HEK293 (cell line): Measurements from ENCODE around the gene UCKL1.
A peak's percentile ranks its signal among the peaks of the same experiment; 100 is the strongest.

Experiments
- CTCF ChIA-PET: fragments of 350-600 bp; formaldehyde crosslinking; extraction: SDS; loops from one replicate; lab custom pipeline; 2021; ENCODE audit warnings: antibody characterized with exemption; lab: Yijun Ruan, JAX
- POLR2A ChIA-PET: fragments of 300-600 bp; formaldehyde crosslinking; extraction: SDS; loops from one replicate; lab custom pipeline; 2020; ENCODE audit warnings: antibody characterized with exemption, inconsistent platforms; lab: Yijun Ruan, JAX
- H3K27ac ChIP-seq: fragments of 200-500 bp; sonication (Bioruptor generic); 2 replicates; pipeline ENCODE4 v1.5.1; 2014; ENCODE audit warnings: low read depth, low read length, control low read depth, inconsistent platforms; ENCODE audit errors: extremely low read depth
- H3K36me3 ChIP-seq, 2 experiments: fragments of 200-500 bp in 1 of 2; sonication (Bioruptor generic) in 1 of 2; 1 replicate in 1 of 2; 2 replicates in 1 of 2; pipeline ENCODE4 v1.5.1; 2014 to 2017; ENCODE audit warnings: inconsistent platforms in 2 of 2, low read length in 2 of 2; ENCODE audit not compliant: control insufficient read depth in 2 of 2, insufficient read depth in 1 of 2
- H3K4me1 ChIP-seq: fragments of 200-500 bp; sonication (Bioruptor generic); 2 replicates; pipeline ENCODE4 v1.5.1; 2014; ENCODE audit warnings: mild to moderate bottlenecking, low read length, inconsistent platforms; ENCODE audit not compliant: control insufficient read depth, insufficient read depth
- H3K4me3 ChIP-seq: 2 replicates; pipeline ENCODE4 v1.5.1; 2011; ENCODE audit warnings: low read depth, mild to moderate bottlenecking, control low read depth, low read length, moderate library complexity
- H3K9me3 ChIP-seq: fragments of 200-500 bp; sonication (Bioruptor generic); 2 replicates; pipeline ENCODE4 v1.5.1; 2014; ENCODE audit warnings: low read depth, low read length, inconsistent platforms; ENCODE audit not compliant: control insufficient read depth, insufficient read depth
- BCL11A ChIP-seq: fragments of 450-650 bp; formaldehyde crosslinking; IDR thresholded peaks from 2 replicates; pipeline ENCODE4 v1.5.1; 2016; ENCODE audit warnings: low read depth, missing biosample characterization, missing genetic modification characterization
- ELK4 ChIP-seq: IDR thresholded peaks from 2 replicates; pipeline ENCODE4 v1.6.1; 2011; ENCODE audit warnings: mild to moderate bottlenecking, low read depth, low read length, borderline replicate concordance
- GFI1B ChIP-seq: fragments of 450-650 bp; formaldehyde crosslinking; IDR thresholded peaks from 2 replicates; pipeline ENCODE4 v1.5.1; 2016; ENCODE audit warnings: missing biosample characterization, missing genetic modification characterization
- MEIS1 ChIP-seq: sonication (generic); formaldehyde crosslinking; IDR thresholded peaks from 2 replicates; pipeline ENCODE4 v1.8.1; 2022; ENCODE audit warnings: missing genetic modification reagents, mild to moderate bottlenecking, borderline replicate concordance
- OSR2 ChIP-seq: fragments of 450-650 bp; formaldehyde crosslinking; IDR thresholded peaks from 2 replicates; pipeline ENCODE4 v1.5.1; 2016; ENCODE audit warnings: missing biosample characterization, missing genetic modification characterization
- YY1 ChIP-seq: fragments of 450-650 bp; formaldehyde crosslinking; IDR thresholded peaks from 2 replicates; pipeline ENCODE4 v1.5.1; 2018; ENCODE audit warnings: missing biosample characterization, missing genetic modification characterization
- ZBTB6 ChIP-seq: fragments of 450-650 bp; formaldehyde crosslinking; IDR thresholded peaks from 2 replicates; pipeline ENCODE4 v1.5.1; 2017; ENCODE audit warnings: missing biosample characterization, missing genetic modification characterization
- ZNF211 ChIP-seq: fragments of 450-650 bp; formaldehyde crosslinking; IDR thresholded peaks from 2 replicates; pipeline ENCODE4 v1.5.1; 2016; ENCODE audit warnings: low read depth, missing biosample characterization, missing genetic modification characterization
- ZNF324 ChIP-seq: fragments of 450-650 bp; formaldehyde crosslinking; IDR thresholded peaks from 2 replicates; pipeline ENCODE4 v1.5.1; 2016; ENCODE audit warnings: missing biosample characterization, missing genetic modification characterization
- ZNF335 ChIP-seq: fragments of 450-650 bp; formaldehyde crosslinking; conservative IDR thresholded peaks from 2 replicates; pipeline ENCODE4 v1.5.1; 2016; ENCODE audit warnings: missing biosample characterization, missing genetic modification characterization
- ZNF341 ChIP-seq: fragments of 450-650 bp; formaldehyde crosslinking; IDR thresholded peaks from 2 replicates; pipeline ENCODE4; 2016; ENCODE audit warnings: low read depth, missing biosample characterization, missing genetic modification characterization
- ZNF37A ChIP-seq: fragments of 450-650 bp; IDR thresholded peaks from 2 replicates; pipeline ENCODE4 v1.5.1; 2018; ENCODE audit warnings: missing biosample characterization, missing genetic modification characterization
- ZNF600 ChIP-seq: fragments of 450-650 bp; formaldehyde crosslinking; IDR thresholded peaks from 2 replicates; pipeline ENCODE4 v1.5.1; 2016; ENCODE audit warnings: missing biosample characterization, missing genetic modification characterization
- ZNF660 ChIP-seq: fragments of 450-650 bp; IDR thresholded peaks from 2 replicates; pipeline ENCODE4 v1.5.1; 2018; ENCODE audit warnings: missing biosample characterization, mild to moderate bottlenecking, missing genetic modification characterization
- ZNF785 ChIP-seq: fragments of 450-650 bp; formaldehyde crosslinking; IDR thresholded peaks from 2 replicates; pipeline ENCODE4 v1.5.1; 2016; ENCODE audit warnings: missing biosample characterization, missing genetic modification characterization
- TF ChIP-seq, protein P1 (sequence below): fragments of 450-650 bp; formaldehyde crosslinking; optimal IDR thresholded peaks from 2 replicates; pipeline ENCODE3; 2016; ENCODE audit warnings: missing biosample characterization, mild to moderate bottlenecking, missing genetic modification characterization

The UCKL1 gene

DNA sequence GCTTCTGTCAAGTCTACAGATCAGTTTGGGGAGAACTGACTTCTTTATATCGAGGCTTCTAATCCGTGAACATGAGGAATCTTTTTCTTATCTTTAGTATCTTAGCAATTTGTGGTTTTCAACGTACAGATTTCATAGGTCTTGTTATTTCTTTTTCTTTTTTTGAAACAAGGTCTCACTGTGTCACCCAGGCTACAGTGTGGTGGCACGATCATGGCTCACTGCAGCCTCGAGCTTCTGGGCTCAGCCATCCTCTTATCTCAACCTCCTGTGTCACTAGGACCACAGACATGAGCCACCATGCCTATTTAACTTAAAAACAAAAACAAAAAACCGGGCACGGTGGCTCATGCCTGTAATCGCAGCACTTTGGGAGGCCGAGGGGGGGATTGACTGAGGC lies 32.0 kb downstream of the UCKL1 start:
- POLR2A ChIA-PET: no interaction called here
- CTCF ChIA-PET: no interaction called here
- Histone ChIP-seq H3K4me1 (no peaks in the 10 kb centered on the region), H3K9me3 (no peaks in the 10 kb centered on the region), H3K4me3 (no peak overlapping the region), H3K36me3 (peaks cover 0 to 31% of the 10 kb centered on the region in 2 experiments), H3K27ac (no peak overlapping the region)
- TF ChIP-seq ZNF785 (tag by site-specific recombination) (no peak), ZBTB6 (tag by site-specific recombination) (peak; percentile 36; the same call in 1 of the 2 replicates)

DNA sequence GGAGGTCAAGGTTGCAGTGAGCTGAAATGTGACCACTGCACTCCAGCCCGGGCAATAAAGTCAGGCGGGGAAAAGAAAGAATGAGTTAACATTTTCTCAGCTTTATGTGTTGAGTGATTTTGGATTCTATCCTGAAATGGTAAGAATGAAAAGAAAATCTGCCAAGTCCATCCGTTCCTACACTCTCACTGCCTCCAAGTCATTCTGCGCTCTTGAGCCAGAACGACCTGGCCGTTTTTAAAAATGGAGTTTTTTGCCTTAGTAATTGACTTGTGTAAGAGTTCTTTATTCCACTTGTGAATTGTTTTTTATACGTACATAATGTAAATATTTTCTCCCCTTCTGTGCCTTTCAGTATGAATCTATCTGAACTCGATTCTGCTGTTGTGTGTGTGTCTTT lies 32.6 kb downstream of the UCKL1 start:
- no peaks in the 10 kb centered on the region for H3K9me3 ChIP-seq
- ChIA-PET CTCF (interaction anchor here (0.6 to 1.3 kb wide), 2 partner anchors 15 to 32 kb away, joined by 5 to 6 read pairs; no protein-coding TSS in a partner anchor), POLR2A (interaction anchor here (0.7 kb wide), 1 partner anchor 11 kb away, joined by 3 read pairs; no protein-coding TSS in a partner anchor)
- H3K4me3 ChIP-seq: no peak overlapping the region
- H3K27ac ChIP-seq: no peak overlapping the region
- TF ChIP-seq ZNF211 (tag by site-specific recombination): no peak
- TF ChIP-seq ZNF335: no peak
- TF ChIP-seq GFI1B: no peak
- no peak for TF ChIP-seq OSR2 (tag by site-specific recombination)
- TF ChIP-seq ZNF600: 0 out of 2 replicates have a peak, but pooled peaks have one; percentile 14
- TF ChIP-seq ELK4: no peak
- TF ChIP-seq, protein P1, sequence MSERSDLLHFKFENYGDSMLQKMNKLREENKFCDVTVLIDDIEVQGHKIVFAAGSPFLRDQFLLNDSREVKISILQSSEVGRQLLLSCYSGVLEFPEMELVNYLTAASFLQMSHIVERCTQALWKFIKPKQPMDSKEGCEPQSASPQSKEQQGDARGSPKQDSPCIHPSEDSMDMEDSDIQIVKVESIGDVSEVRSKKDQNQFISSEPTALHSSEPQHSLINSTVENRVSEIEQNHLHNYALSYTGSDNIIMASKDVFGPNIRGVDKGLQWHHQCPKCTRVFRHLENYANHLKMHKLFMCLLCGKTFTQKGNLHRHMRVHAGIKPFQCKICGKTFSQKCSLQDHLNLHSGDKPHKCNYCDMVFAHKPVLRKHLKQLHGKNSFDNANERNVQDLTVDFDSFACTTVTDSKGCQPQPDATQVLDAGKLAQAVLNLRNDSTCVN: no peak
- TF ChIP-seq, all 188 proteins: peak for 1
- Histone ChIP-seq H3K4me1 (no peaks in the 10 kb centered on the region), H3K36me3 (peaks cover 0 to 29% of the 10 kb centered on the region in 2 experiments)

GRCh38 chr20:63920226-63920625 lies 36.0 kb downstream of the UCKL1 start:
- CTCF ChIA-PET: no interaction called here
- Histone ChIP-seq H3K9me3 (no peaks in the 10 kb centered on the region), H3K4me3 (no peak overlapping the region), H3K36me3 (peaks cover 0 to 17% of the 10 kb centered on the region in 2 experiments; a peak in 2 of 3 replicates), H3K4me1 (no peaks in the 10 kb centered on the region), H3K27ac (no peak overlapping the region)
- POLR2A ChIA-PET: no interaction called here
- TF ChIP-seq BCL11A (tag by site-specific recombination) (no peak), MEIS1 (no peak), ZNF341 (tag by site-specific recombination) (no peak), ZNF37A (tag by site-specific recombination) (no peak)

DNA sequence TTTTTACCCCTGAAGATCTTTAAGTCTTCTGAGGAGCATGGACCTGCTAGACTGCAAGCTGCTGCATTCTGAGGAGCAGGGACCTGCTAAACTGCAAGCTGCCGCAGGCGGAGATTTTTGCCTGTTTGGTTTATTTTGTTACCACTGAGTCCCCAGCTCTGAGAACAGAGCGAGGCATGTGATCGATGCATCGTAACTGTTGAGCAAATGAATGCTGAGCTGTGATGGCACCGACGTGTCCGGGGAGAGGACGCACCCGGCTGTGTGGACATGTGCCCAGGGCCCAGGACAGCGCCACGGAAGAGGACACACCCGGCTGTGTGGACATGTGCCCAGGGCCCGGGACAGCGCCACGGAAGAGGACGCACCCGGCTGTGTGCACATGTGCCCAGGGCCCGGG lies 37.1 kb downstream of the UCKL1 start:
- Histone ChIP-seq H3K4me1 (no peaks in the 10 kb centered on the region), H3K36me3 (peaks cover 0 to 17% of the 10 kb centered on the region in 2 experiments; a peak in 2 of 3 replicates), H3K9me3 (no peaks in the 10 kb centered on the region), H3K4me3 (no peak overlapping the region), H3K27ac (no peak overlapping the region)
- TF ChIP-seq YY1 (tag by site-specific recombination) (no peak), ZNF660 (tag by site-specific recombination) (no peak), ZNF324 (tag by site-specific recombination) (no peak)
- POLR2A ChIA-PET: no interaction called here
- CTCF ChIA-PET: interaction anchor here (2.7 kb wide), 1 partner anchor 9 kb away, joined by 17 read pairs; no protein-coding TSS in a partner anchor
